HEK293 (cell line): ENCODE data around the gene SCG3.

Experiments used
- CTCF ChIA-PET: fragments of 350-600 bp; formaldehyde crosslinking; extraction: SDS; loops from one replicate; lab custom pipeline; 2021; ENCODE audit warnings: antibody characterized with exemption; lab: Yijun Ruan, JAX
- POLR2A ChIA-PET: fragments of 300-600 bp; formaldehyde crosslinking; extraction: SDS; loops from one replicate; lab custom pipeline; 2020; ENCODE audit warnings: antibody characterized with exemption, inconsistent platforms; lab: Yijun Ruan, JAX
- H3K27ac ChIP-seq: fragments of 200-500 bp; sonication (Bioruptor generic); 2 replicates; pipeline ENCODE4 v1.5.1; 2014; ENCODE audit warnings: low read depth, low read length, control low read depth, inconsistent platforms; ENCODE audit errors: extremely low read depth
- H3K36me3 ChIP-seq, 2 experiments: fragments of 200-500 bp in 1 of 2; sonication (Bioruptor generic) in 1 of 2; 1 replicate in 1 of 2; 2 replicates in 1 of 2; pipeline ENCODE4 v1.5.1; 2014 to 2017; ENCODE audit warnings: inconsistent platforms in 2 of 2, low read length in 2 of 2; ENCODE audit not compliant: control insufficient read depth in 2 of 2, insufficient read depth in 1 of 2
- H3K4me1 ChIP-seq: fragments of 200-500 bp; sonication (Bioruptor generic); 2 replicates; pipeline ENCODE4 v1.5.1; 2014; ENCODE audit warnings: mild to moderate bottlenecking, low read length, inconsistent platforms; ENCODE audit not compliant: control insufficient read depth, insufficient read depth
- H3K4me3 ChIP-seq: 2 replicates; pipeline ENCODE4 v1.5.1; 2011; ENCODE audit warnings: low read depth, mild to moderate bottlenecking, control low read depth, low read length, moderate library complexity
- H3K9me3 ChIP-seq: fragments of 200-500 bp; sonication (Bioruptor generic); 2 replicates; pipeline ENCODE4 v1.5.1; 2014; ENCODE audit warnings: low read depth, low read length, inconsistent platforms; ENCODE audit not compliant: control insufficient read depth, insufficient read depth
- KLF10 ChIP-seq: fragments of 450-650 bp; IDR thresholded peaks from 2 replicates; pipeline ENCODE4 v1.5.1; 2018; ENCODE audit warnings: missing biosample characterization, mild to moderate bottlenecking, missing genetic modification characterization
- PRDM1 ChIP-seq: fragments of 450-650 bp; formaldehyde crosslinking; IDR thresholded peaks from 2 replicates; pipeline ENCODE4; 2016; ENCODE audit warnings: missing biosample characterization, missing genetic modification characterization
- RBAK ChIP-seq: fragments of 450-650 bp; formaldehyde crosslinking; IDR thresholded peaks from 2 replicates; pipeline ENCODE4 v1.5.1; 2016; ENCODE audit warnings: missing biosample characterization, missing genetic modification characterization
- SALL2 ChIP-seq: fragments of 450-650 bp; formaldehyde crosslinking; IDR thresholded peaks from 2 replicates; pipeline ENCODE4 v1.5.0; 2017; ENCODE audit warnings: missing biosample characterization, mild to moderate bottlenecking, missing genetic modification characterization, borderline replicate concordance
- ZFP3 ChIP-seq: fragments of 450-650 bp; formaldehyde crosslinking; IDR thresholded peaks from 2 replicates; pipeline ENCODE4 v1.5.1; 2016; ENCODE audit warnings: low read depth, missing biosample characterization, missing genetic modification characterization
- ZFP37 ChIP-seq: fragments of 450-650 bp; formaldehyde crosslinking; IDR thresholded peaks from 2 replicates; pipeline ENCODE4 v1.5.1; 2016; ENCODE audit warnings: missing biosample characterization, missing genetic modification characterization
- ZNF114 ChIP-seq: fragments of 450-650 bp; formaldehyde crosslinking; IDR thresholded peaks from 2 replicates; pipeline ENCODE4 v1.5.0; 2017; ENCODE audit warnings: missing biosample characterization, missing genetic modification characterization
- ZNF394 ChIP-seq: fragments of 450-650 bp; formaldehyde crosslinking; IDR thresholded peaks from 2 replicates; pipeline ENCODE4 v1.5.1; 2016; ENCODE audit warnings: missing biosample characterization, missing genetic modification characterization, mild to moderate bottlenecking, moderate library complexity, borderline replicate concordance
- ZNF501 ChIP-seq: fragments of 450-650 bp; formaldehyde crosslinking; IDR thresholded peaks from 2 replicates; pipeline ENCODE4 v1.5.1; 2016; ENCODE audit warnings: missing biosample characterization, missing genetic modification characterization
- ZNF548 ChIP-seq: fragments of 450-650 bp; formaldehyde crosslinking; IDR thresholded peaks from 2 replicates; pipeline ENCODE4 v1.5.1; 2016; ENCODE audit warnings: missing biosample characterization, missing genetic modification characterization
- ZNF596 ChIP-seq: fragments of 450-650 bp; IDR thresholded peaks from 2 replicates; pipeline ENCODE4 v1.5.0; 2018; ENCODE audit warnings: missing biosample characterization, mild to moderate bottlenecking, missing genetic modification characterization, moderate library complexity
- TF ChIP-seq, protein P1 (sequence below): fragments of 450-650 bp; formaldehyde crosslinking; IDR thresholded peaks from 2 replicates; pipeline ENCODE4 v1.5.1; 2016; ENCODE audit warnings: missing biosample characterization, missing genetic modification characterization, low read depth
- TF ChIP-seq, protein P2 (sequence below): fragments of 450-650 bp; formaldehyde crosslinking; IDR thresholded peaks from 2 replicates; pipeline ENCODE4 v1.5.1; 2016; ENCODE audit warnings: missing biosample characterization, missing genetic modification characterization
- TF ChIP-seq, protein P3 (sequence below): fragments of 450-650 bp; formaldehyde crosslinking; IDR thresholded peaks from 2 replicates; pipeline ENCODE4 v1.5.1; 2016; ENCODE audit warnings: missing biosample characterization, missing genetic modification characterization
- TF ChIP-seq, protein P4 (sequence below): fragments of 450-650 bp; formaldehyde crosslinking; IDR thresholded peaks from 2 replicates; pipeline ENCODE4 v1.5.1; 2016; ENCODE audit warnings: missing biosample characterization, missing genetic modification characterization
- TF ChIP-seq, protein P5 (sequence below): fragments of 450-650 bp; formaldehyde crosslinking; IDR thresholded peaks from 2 replicates; pipeline ENCODE4 v1.5.1; 2016; ENCODE audit warnings: missing biosample characterization, missing genetic modification characterization
- TF ChIP-seq, protein P6 (sequence below): fragments of 450-650 bp; formaldehyde crosslinking; optimal IDR thresholded peaks from 2 replicates; pipeline ENCODE3; 2016; ENCODE audit warnings: missing biosample characterization, mild to moderate bottlenecking, missing genetic modification characterization

Gene SCG3

DNA sequence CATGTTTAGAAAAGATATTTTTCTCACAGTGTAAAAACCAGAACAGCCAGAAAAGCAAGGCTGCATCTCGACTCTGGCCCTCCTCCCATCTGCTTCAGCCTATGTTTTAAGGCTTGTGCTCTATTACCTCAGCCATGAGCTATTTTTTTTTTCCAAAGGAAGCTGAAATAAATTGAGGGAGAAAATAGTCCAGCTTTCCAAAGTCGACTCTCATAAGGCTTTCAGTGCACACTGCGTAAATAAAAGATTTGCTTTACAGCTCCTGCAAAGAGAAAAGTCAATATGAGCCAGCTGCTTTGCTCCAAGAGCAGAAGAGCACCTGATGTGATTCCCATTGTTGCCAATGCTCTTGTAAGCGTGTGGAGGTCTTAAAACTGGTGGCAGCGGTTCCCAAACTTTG is 26.7 kb downstream of the SCG3 start (continued):
- TF ChIP-seq, protein P1, sequence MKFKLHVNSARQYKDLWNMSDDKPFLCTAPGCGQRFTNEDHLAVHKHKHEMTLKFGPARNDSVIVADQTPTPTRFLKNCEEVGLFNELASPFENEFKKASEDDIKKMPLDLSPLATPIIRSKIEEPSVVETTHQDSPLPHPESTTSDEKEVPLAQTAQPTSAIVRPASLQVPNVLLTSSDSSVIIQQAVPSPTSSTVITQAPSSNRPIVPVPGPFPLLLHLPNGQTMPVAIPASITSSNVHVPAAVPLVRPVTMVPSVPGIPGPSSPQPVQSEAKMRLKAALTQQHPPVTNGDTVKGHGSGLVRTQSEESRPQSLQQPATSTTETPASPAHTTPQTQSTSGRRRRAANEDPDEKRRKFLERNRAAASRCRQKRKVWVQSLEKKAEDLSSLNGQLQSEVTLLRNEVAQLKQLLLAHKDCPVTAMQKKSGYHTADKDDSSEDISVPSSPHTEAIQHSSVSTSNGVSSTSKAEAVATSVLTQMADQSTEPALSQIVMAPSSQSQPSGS (tag by site-specific recombination) = no peak

DNA sequence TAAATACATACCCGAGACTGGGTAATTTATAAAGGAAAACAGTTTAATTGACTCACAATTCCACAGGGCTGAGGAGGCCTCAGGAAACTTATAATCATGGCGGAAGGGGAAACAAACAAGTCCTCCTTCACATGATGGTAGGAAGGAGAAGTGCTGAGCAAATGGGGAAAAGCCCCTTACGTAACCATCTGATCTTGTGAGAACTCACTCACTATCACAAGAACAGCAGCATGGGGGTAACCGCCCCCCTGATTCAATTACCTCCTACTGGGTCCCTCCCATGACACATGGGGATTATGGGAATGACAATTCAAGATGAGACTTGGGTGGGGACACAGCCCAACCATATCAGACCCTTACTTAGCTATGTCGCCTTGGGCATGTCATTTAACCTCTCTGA is 27.7 kb downstream of the SCG3 start:
- ChIA-PET CTCF (no interaction called here), POLR2A (interaction anchor here (0.6 kb wide), 2 partner anchors 17 to 36 kb away, joined by 3 read pairs; no protein-coding TSS in a partner anchor)
- Histone ChIP-seq H3K36me3 (no peaks in the 10 kb centered on the region), H3K9me3 (no peaks in the 10 kb centered on the region), H3K4me3 (no peak overlapping the region), H3K4me1 (no peaks in the 10 kb centered on the region), H3K27ac (no peak overlapping the region)
- TF ChIP-seq KLF10 (no peak), ZNF548 (tag by site-specific recombination) (no peak), ZNF596 (tag by site-specific recombination) (no peak), ZNF394 (tag by site-specific recombination) (no peak), ZNF114 (tag by site-specific recombination) (no peak), ZNF501 (tag by site-specific recombination) (no peak), ZFP3 (no peak), PRDM1 (tag by site-specific recombination) (no peak), SALL2 (tag by site-specific recombination) (no peak)
- TF ChIP-seq, protein P2, sequence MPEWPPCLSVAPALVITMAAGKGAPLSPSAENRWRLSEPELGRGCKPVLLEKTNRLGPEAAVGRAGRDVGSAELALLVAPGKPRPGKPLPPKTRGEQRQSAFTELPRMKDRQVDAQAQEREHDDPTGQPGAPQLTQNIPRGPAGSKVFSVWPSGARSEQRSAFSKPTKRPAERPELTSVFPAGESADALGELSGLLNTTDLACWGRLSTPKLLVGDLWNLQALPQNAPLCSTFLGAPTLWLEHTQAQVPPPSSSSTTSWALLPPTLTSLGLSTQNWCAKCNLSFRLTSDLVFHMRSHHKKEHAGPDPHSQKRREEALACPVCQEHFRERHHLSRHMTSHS = no peak
- TF ChIP-seq, protein P3, sequence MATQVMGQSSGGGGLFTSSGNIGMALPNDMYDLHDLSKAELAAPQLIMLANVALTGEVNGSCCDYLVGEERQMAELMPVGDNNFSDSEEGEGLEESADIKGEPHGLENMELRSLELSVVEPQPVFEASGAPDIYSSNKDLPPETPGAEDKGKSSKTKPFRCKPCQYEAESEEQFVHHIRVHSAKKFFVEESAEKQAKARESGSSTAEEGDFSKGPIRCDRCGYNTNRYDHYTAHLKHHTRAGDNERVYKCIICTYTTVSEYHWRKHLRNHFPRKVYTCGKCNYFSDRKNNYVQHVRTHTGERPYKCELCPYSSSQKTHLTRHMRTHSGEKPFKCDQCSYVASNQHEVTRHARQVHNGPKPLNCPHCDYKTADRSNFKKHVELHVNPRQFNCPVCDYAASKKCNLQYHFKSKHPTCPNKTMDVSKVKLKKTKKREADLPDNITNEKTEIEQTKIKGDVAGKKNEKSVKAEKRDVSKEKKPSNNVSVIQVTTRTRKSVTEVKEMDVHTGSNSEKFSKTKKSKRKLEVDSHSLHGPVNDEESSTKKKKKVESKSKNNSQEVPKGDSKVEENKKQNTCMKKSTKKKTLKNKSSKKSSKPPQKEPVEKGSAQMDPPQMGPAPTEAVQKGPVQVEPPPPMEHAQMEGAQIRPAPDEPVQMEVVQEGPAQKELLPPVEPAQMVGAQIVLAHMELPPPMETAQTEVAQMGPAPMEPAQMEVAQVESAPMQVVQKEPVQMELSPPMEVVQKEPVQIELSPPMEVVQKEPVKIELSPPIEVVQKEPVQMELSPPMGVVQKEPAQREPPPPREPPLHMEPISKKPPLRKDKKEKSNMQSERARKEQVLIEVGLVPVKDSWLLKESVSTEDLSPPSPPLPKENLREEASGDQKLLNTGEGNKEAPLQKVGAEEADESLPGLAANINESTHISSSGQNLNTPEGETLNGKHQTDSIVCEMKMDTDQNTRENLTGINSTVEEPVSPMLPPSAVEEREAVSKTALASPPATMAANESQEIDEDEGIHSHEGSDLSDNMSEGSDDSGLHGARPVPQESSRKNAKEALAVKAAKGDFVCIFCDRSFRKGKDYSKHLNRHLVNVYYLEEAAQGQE = no peak
- TF ChIP-seq, protein P4, sequence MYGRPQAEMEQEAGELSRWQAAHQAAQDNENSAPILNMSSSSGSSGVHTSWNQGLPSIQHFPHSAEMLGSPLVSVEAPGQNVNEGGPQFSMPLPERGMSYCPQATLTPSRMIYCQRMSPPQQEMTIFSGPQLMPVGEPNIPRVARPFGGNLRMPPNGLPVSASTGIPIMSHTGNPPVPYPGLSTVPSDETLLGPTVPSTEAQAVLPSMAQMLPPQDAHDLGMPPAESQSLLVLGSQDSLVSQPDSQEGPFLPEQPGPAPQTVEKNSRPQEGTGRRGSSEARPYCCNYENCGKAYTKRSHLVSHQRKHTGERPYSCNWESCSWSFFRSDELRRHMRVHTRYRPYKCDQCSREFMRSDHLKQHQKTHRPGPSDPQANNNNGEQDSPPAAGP (tag by site-specific recombination) = no peak

DNA sequence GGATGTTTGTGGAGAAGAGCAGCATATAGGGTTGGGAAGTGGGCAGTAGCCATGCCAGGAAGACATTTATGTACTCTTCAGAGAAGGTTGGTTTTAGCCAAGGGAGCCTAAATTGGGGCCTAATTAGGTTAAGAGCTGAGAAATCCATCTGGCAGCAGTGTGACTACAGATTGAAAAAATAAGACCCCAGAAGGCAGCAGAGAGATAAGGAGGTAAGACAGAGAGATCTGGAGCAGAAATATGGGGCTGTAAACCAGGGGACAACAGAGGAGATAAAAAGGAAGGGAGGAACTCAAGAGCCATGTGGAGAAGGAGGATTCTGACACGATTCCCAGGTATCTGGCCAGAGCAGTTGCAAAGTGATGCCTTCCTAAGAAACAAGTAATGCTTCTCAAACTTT is 32.9 kb downstream of the SCG3 start:
- H3K36me3 ChIP-seq = no peaks in the 10 kb centered on the region
- POLR2A ChIA-PET = no interaction called here
- no peak overlapping the region for H3K27ac ChIP-seq
- H3K9me3 ChIP-seq = no peaks in the 10 kb centered on the region
- no peak overlapping the region for H3K4me3 ChIP-seq
- no peaks in the 10 kb centered on the region for H3K4me1 ChIP-seq
- TF ChIP-seq ZFP37 (tag by site-specific recombination) (no peak), RBAK (tag by site-specific recombination) (no peak)
- TF ChIP-seq, protein P5, sequence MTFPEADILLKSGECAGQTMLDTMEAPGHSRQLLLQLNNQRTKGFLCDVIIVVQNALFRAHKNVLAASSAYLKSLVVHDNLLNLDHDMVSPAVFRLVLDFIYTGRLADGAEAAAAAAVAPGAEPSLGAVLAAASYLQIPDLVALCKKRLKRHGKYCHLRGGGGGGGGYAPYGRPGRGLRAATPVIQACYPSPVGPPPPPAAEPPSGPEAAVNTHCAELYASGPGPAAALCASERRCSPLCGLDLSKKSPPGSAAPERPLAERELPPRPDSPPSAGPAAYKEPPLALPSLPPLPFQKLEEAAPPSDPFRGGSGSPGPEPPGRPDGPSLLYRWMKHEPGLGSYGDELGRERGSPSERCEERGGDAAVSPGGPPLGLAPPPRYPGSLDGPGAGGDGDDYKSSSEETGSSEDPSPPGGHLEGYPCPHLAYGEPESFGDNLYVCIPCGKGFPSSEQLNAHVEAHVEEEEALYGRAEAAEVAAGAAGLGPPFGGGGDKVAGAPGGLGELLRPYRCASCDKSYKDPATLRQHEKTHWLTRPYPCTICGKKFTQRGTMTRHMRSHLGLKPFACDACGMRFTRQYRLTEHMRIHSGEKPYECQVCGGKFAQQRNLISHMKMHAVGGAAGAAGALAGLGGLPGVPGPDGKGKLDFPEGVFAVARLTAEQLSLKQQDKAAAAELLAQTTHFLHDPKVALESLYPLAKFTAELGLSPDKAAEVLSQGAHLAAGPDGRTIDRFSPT = no peak
- TF ChIP-seq, protein P6, sequence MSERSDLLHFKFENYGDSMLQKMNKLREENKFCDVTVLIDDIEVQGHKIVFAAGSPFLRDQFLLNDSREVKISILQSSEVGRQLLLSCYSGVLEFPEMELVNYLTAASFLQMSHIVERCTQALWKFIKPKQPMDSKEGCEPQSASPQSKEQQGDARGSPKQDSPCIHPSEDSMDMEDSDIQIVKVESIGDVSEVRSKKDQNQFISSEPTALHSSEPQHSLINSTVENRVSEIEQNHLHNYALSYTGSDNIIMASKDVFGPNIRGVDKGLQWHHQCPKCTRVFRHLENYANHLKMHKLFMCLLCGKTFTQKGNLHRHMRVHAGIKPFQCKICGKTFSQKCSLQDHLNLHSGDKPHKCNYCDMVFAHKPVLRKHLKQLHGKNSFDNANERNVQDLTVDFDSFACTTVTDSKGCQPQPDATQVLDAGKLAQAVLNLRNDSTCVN (tag by site-specific recombination) = no peak
- TF ChIP-seq, all 188 proteins: peak for 0
- CTCF ChIA-PET = no interaction called here
